ENCODE measurements around the gene EIPR1.

EIPR1 gene

GRCh38 chr2:3303583-3304406, 73.8 kb downstream of the EIPR1 start:
- DNase-seq (ENCODE audit: low spot score), result peak; percentile 79

- no peak for DNase-seq (ENCODE audit: low spot score)
Measured at GRCh38 chr2:3302751-3303582, 74.7 kb downstream of the EIPR1 start.

DNA sequence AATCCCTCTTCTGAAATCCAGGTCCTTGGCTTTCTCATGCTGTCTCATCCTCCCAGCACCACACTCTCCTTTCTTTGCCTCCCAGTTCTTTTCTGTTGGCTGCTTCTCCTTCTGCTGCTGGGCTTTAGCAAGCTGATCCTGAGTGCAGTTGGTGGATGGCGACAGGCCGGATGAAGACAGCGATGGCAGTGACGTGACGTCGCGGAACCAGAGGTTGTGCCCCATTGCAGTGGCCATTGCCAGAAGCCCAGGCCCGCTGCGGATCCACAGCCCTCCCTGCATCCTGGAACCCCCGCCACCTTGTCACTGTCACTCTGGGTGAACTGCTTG, 75.2 kb downstream of the EIPR1 start:
- DNase-seq (ENCODE audit: low spot score), result no peak

DNA sequence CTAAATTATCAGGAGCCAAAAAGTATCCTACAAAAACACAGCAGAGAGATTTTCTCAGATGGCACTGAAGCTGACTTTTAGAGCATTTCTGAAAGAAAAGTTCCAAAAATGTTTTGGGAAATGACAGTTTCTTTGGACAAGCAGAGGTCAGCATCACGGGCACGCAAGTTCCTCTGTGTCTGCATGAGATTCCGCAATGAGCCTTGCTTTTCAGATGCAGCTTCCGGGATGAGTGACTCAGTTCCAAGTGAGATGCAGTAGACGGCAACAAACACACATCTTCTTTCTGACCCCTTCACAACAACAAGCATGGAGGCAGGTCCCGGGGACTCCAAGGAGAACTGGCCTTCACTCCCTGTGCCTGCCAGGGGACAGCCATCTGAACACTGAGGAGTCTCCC, 76.6 kb downstream of the EIPR1 start:
- DNase-seq (ENCODE audit: low spot score), result no peak

- no peak for DNase-seq (ENCODE audit: low spot score)
Measured at GRCh38 chr2:3300224-3300995, 77.2 kb downstream of the EIPR1 start.

GRCh38 chr2:3299703-3300102, 77.9 kb downstream of the EIPR1 start:
- DNase-seq (ENCODE audit: low spot score), result no peak

DNA sequence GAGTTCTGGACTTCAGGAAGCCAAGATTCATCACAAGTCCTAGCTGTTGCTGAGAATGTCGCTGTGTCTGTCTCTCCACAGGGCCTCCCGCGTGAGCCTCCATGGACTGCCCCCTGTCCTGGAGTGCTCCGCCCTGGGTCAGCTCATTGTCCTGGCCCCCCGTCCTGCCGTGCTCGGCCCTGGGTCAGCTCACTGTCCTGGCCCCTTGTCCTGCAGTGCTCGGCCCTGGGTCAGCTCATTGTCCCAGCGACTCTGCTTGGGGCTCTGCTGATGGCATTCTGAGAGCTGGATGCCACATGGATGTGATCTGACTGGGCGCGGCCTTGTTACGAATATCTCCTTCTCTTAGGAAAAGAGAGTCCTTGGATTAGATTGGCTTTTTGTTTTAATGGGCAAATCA, 78.5 kb downstream of the EIPR1 start:
- no peak for DNase-seq (ENCODE audit: low spot score)

GRCh38 chr2:3298191-3298590, 79.4 kb downstream of the EIPR1 start:
- DNase-seq (ENCODE audit: low spot score), result no peak

GRCh38 chr2:3297523-3297922, 80.1 kb downstream of the EIPR1 start:
- DNase-seq (ENCODE audit: low spot score), result no peak

DNA sequence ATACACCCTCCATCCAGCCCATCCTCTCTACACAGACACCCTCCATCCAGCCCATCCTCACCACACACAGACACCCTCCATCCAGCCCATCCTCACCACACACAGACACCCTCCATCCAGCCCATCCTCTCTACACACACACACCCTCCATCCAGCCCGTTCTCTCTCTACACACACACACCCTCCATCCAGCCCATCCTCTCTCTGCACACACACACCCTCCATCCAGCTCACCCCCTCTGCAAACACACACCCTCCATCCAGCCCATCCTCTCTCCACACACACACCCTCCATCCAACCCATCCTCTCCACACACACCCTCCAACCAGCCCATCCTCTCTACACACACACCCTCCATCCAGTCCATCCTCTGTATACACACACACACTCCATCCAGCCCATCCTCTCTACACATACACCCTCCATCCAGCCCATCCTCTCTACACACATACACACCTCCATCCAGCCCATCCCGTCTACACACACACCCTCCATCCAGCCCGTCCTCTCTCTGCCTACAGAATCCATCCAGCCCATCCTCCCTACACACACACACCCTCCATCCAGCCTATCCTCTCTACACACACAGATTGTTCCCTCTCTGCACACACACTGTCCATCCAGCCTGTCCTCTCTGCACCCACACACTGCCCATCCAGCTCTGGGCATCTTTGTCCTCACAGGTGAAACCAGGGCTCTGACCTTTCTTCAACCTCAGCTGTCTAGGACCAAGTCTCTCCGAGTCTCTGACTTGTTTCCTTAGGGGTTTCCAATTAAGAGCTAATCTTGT, 81.2 kb downstream of the EIPR1 start:
- DNase-seq (ENCODE audit: low spot score), result no peak

DNA sequence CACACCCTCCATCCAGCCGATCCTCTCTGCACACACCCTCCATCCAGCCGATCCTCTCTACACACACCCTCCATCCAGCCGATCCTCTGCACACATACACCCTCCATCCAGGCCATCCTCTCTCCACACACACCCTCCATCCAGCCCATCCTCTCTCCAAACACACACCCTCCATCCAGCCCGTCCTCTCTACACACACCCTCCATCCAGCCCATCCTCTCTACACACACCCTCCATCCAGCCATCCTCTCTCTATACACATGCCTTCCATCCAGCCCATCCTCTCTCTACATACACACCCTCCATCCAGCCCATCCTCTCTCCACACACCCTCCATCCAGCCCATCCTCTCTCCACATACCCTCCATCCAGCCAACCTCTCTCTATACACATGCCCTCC, 83.1 kb downstream of the EIPR1 start:
- no peak for DNase-seq (ENCODE audit: low spot score)

- no peak for DNase-seq (ENCODE audit: low spot score)
Measured at GRCh38 chr2:3294069-3294468, 83.5 kb downstream of the EIPR1 start.

GRCh38 chr2:3293221-3293620, 84.4 kb downstream of the EIPR1 start:
- no peak for DNase-seq (ENCODE audit: low spot score)

DNA sequence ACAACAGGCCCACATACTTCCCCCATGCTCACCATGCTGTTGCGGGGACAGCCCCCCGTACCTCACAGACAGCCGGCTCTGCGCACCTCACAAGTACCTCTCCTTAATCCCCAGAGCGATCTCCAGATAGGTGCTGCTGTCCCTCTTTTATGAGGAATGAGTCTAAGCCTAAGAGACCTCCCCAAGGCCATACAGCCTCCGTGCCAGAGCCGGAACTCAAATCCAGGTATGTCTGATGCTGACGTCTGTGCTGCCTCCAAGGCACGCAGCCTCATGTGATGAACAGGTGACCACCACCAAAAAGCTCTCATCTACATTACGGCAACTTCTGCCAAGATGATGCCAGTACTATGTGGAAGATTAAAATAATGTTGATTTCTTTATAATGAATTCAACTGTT, 85.2 kb downstream of the EIPR1 start:
- DNase-seq (ENCODE audit: low spot score), result no peak

- DNase-seq (ENCODE audit: low spot score), result no peak
Measured at GRCh38 chr2:3291750-3292149, 85.9 kb downstream of the EIPR1 start.

- DNase-seq (ENCODE audit: low spot score), result no peak
Measured at GRCh38 chr2:3291113-3291512, 86.5 kb downstream of the EIPR1 start.

DNA sequence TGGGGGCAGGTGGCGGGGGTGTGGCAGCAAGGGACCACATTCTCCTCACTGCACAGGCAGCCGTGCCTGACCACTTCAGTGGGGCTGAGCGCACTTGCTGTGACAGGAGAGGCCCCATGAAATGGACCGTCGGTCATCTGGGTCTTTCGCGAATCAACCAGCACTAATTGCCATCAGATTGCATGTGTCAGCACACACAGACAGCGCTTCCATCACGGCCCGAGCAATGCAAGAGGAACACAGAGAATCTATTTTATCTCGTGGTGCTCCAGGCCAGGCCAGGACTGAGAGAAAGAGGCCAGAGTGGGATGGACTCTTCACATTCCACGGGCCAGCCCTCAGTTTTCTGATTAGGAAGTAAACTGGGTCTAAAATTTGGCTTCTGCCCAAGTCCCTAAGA, 87.0 kb downstream of the EIPR1 start:
- no peak for DNase-seq (ENCODE audit: low spot score)

DNA sequence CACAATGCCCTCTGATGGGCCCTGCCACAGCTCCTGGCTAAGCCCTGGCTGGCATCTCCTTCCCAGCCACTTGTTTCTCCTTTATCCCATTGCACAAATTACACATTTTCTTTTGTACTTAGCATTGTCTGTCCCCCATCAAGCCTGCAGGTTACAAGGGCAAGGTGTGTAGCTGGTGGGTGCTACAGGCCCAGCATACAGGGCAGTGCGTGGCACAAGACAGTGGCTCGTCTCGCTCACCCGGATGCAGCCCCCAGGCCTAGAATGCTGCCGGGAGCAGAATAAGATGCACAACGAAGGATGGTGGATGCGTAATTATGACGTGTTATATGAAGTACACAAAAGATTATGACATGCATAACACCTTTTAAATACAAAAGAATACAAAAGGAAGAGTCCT, 87.6 kb downstream of the EIPR1 start:
- no peak for DNase-seq (ENCODE audit: low spot score)

- no peak for DNase-seq (ENCODE audit: low spot score)
Measured at GRCh38 chr2:3289526-3289925, 88.1 kb downstream of the EIPR1 start.

- DNase-seq (ENCODE audit: low spot score), result no peak
Measured at GRCh38 chr2:3289171-3289515, 88.5 kb downstream of the EIPR1 start.

DNA sequence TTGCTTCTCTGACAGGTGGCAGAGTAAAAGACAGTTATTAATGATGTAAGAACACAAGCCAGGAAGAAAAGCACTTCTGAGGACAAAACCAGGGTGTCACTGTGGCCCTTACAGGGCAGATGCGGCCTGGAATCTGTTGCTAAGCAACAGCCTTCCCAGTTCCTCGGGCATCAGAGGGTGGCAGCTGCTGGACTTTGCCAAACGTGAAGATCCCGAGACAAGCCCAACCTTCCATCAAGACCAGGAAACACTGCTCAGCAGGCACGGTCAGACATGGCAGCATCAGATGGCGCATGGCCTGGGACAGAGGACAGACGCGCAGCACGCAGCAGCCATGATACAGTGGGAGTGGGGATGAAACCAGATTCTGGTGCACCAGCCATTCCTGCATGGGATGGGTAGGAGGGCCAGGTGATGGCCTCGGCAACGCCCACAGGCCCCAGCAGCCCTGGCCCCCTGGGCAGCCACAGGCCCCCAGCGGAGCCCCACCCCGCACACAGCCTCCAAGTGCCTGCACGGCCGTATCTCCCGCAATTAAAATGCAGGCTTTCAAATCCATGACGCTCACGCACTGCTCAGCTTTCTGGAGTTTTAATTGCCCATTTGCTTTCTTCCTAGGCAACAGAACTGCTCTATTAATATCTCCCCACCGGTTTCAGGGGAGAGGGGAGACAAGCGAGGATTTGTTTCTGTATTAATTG, 89.0 kb downstream of the EIPR1 start:
- no peak for DNase-seq (ENCODE audit: low spot score)
